C4-2B (cell line): Measurements from ENCODE around the gene GRK5.

ENCODE experiments used
- CTCF ChIP-seq: fragments of 450-650 bp; conservative IDR thresholded peaks from 2 replicates; pipeline ENCODE4 v1.5.1; 2017; ENCODE audit warnings: mild to moderate bottlenecking
- ZFX ChIP-seq: fragments of 450-650 bp; IDR thresholded peaks from 2 replicates; pipeline ENCODE4 v1.6.1; 2017

- TF ChIP-seq CTCF (no peak), ZFX (no peak)
These were observed 20.5 kb downstream of the GRK5 start for GRCh38 chr10:119227825-119228224.
